GM18499 (cell line): ENCODE results near the gene RARS1.

ENCODE experiments used
- ATAC-seq: cut with Tn5 transposase; IDR thresholded peaks from one replicate; pipeline ENCODE4 v1.9.1; 2021; ENCODE audit warnings: moderate number of reproducible peaks; ENCODE audit not compliant: insufficient read depth, unreplicated experiment

The RARS1 gene

DNA sequence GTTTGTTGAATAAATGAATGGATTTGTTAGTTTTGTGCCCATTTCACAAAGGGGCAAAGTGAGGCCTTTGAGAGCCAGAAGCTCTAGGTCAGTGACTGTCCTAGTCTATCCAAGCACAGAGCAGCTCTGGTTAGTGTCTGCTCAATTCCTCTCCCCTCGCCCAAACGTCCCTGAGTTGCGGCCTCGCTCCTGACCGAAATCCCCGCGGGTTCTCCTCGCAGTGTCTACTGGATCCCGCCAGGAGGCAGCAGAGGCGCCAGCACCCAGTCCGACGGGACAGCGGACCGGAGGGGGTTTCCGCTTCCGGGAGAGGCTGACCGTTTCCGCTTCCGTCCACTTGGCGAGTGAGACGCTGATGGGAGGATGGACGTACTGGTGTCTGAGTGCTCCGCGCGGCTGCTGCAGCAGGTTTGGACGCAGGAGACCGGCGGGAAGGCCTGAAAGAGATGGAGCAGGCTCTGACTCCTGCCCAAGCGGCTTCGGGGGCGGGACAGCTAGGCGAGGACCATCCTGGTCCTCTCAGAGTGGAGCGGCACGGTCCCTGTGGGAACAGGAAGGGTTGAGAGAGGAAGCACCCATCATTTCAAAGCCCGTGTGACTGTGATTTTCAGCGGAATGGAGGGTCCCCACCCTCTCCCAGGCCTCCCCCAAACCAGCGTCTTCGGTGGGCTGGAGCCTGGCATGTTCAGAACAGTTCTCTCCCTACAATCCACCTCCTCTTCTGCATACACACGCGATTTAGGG is at the start of gene RARS1:
TSS of gene RARS1 (plus strand) at position 336 of the 744 bp plus-strand sequence. CDS start at position 364, 28 bp downstream.
- peak; percentile 38 for ATAC-seq

DNA sequence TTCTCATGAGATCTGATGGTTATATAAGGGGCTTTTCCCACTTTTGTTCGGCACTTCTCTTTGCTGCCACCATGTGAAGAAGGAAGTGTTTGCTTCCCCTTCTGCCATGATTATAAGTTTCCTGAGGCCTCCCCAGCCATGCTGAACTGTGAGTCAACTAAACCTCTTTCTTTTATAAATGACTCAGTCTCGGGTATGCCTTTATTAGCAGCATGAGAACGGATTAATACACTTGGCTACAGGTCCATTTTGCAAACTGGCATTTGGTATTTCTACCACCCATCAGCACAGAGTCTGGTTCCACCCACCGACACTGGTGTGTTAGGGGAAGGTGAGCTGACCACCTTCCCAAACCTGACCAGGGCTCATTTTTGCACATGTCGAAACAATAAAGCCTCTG is 47.9 kb upstream of the RARS1 start:
- no peak for ATAC-seq

DNA sequence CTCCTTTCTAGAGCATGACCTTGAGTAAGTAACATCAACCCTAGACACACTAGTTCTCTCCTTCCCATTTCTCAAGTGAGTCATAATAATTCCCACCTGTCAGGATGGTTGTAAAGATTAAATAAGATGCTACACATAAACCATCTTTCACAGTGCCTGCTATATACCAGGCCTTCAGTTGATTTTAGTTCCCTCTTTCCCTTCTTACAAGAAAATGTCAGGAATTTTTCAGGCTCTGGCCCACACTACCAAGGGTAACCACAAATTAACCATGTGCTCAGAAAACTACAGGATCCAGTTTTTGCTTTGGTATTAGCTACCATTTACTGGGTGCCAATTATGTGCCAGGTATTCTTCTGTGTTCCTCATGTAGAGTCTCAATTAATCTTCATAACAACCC is 42.7 kb upstream of the RARS1 start:
- ATAC-seq, result no peak

DNA sequence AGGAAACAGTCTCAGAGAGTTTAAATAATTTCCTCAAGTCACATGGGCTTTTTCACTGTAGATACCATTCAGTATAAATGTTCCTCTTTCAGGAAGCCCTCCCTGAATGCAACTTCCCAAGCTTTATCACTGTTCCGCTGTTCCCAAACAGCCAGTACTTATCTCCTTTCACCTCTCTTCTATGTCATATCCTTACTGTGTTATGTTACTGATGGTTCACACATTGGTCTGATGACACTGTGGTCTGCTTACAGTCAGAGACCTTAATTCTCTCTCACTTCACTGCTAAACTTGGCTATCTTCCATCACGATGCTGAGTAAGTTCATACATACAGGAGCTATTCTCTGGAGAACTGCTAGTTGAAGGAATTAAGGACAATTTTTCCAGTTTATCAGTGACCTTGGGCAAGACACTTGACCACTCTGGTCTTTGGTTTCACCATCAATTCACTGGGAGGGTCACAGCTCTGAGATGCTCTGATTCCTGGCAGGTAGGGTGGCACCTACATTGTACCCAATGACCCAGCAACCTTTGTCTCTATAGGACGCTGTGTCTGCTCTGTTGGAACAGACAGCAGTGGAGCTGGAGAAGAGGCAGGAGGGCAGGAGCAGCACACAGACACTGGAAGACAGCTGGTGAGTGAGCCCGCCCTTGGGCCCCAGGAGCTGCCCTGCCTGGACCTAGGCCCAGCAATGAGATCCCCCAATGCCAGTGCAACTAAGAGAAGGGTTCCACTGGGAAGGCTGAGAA is 42.1 kb upstream of the RARS1 start:
- no peak for ATAC-seq

DNA sequence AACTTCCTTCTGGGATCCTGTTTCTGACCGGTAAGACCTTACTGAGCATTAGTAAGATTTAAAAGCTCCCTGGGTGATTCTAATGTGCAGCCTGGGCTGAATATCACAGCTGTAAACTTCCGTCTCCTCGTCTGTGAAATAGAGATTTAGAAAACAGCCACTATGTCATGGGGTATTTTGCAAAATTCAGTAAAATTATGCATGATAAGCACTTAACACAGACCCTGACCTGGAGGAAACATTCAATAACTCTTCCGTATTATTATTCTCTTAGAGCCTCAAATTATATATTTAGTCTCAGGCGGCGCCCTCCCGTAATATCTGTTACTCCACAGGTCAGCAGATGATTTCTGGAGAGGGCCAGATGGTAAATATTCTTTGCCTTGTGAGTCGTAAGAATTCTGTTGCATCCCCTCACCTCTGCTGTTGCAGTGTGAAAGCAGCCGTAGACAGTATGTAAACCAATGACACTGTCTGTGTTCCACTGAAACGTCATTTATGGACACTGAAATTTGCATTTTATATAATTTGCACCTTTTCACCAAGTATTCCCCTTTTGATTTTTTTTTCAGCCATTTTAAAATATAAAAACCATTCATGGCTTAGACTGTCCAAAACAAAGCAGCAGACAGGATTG is 39.2 kb upstream of the RARS1 start:
- no peak for ATAC-seq

DNA sequence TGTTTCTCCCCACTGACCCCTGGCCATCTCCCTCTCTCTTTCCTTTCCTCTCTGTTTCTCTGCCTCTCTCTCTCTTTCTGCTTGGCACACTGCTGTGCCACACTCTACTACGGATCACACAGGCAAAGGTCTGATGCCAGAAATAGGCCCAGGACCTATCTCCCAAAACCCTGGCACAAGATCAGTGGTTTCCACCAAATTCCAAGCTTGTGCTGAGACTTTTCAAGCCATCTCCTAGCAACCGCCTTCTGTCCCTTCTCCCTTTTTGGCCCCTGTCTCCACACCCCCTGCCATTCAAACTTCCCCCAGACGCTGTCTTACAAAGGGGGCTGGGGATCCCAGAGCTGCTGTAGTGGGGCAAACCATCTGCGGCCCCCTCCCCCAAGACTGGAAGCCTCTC is 38.5 kb upstream of the RARS1 start:
- ATAC-seq, result no peak

DNA sequence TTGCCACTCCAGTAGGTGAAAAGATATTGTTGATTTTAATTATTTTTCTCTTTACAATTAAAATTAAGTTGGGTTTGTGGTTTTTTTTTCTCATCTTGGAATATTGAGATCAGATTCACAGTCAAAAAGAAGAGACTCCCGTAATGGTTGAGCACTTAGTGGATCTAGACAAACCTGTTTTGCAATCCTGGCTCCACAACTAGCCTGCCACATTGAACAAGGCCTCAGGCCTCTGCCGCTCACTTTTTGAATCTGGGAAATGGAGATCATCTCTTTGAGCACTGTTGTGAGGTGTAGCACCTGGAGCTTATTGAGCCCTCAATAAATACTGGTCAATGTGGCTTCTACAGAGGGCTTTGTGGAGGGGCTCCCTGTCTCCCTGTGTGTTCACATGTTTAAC is 37.1 kb upstream of the RARS1 start:
- no peak for ATAC-seq

DNA sequence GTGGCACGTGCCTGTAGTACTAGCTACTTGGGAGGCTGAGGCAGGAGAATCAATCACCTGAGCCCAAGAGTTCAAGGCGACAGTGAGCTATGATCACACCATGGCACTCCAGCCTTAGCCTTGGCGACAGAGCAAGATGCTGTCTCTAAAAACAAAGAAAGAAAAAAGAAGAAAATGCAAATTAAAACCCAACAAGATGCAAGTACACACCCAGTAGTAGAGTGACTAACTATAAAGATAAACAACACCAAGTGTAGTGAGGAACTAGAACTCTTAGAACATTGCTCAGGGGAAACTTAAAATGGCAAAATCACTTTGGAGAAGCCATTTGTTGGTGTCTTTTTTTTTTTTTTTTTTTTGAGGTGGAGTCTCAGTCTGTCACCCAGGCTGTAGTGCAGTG is 34.7 kb upstream of the RARS1 start:
- no peak for ATAC-seq

DNA sequence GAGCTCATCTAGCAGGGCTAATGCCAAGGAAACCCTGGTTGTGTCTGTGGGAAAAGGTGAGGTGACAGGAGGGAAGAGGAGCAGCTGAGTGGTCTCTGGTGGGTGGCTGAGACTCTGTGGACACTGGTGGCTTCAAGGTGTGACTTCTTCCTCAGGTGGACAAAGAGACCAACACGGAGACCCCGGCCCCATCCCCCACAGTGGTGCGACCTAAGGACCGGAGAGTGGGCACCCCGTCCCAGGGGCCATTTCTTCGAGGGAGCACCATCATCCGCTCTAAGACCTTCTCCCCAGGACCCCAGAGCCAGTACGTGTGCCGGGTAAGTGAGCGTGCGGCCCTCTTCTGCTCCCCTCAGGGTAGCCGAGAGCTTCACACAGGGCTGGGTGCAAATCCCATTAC is 31.1 kb upstream of the RARS1 start:
- no peak for ATAC-seq

DNA sequence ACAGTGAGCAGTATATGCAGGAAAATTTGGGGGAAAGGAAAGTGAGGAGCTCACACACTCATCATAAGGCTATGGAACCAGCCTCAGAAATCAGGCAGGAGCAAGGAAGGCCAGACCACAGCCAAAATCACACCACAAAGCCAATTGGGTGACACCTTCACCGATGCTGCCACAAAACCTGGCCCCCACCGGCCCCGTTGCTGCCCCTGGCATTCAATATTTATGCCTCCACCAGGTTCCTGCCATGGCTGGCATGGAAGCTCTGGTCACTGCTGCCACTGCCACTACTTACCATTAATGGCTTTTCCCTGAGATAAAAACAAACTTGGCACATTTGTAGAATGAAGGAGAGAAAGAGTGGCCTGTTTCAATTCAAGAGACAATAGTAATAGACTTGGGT is 28.7 kb upstream of the RARS1 start:
- no peak for ATAC-seq

DNA sequence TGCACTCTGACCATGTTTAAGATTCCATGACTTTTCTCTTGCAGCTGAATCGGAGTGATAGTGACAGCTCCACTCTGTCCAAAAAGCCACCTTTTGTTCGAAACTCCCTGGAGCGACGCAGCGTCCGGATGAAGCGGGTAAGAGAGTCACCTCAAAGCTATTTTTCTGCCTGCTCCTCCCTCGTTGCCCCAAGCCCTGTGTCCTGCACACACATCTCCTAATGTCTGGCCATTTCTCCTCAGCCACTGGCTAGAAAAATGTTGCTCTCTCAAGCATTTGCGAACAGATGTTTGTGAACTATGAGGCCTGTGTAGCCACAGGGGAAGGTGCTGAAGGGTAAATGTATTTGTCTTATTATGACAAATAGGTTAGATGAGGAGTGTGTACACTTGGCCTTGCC is 25.7 kb upstream of the RARS1 start:
- ATAC-seq, result no peak

DNA sequence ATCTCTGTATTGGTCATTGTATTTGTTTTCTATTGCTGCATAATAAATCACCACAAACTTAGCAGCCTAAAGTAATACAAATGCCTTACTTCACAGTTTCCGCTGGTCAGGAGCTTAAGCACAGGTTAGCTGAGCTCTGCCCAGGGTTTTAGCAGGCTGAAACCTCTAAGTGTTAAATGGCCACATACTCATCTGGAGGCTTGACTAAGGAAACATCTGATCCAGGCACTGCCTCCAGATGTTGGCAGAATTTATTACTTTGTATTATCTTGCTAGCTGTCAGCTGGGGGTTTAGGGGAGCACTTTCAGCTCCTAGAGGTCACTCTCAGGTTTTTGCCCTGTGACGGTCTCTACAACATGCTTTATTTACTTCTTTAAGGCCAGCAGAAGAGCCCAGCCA is 23.2 kb upstream of the RARS1 start:
- ATAC-seq, result no peak

DNA sequence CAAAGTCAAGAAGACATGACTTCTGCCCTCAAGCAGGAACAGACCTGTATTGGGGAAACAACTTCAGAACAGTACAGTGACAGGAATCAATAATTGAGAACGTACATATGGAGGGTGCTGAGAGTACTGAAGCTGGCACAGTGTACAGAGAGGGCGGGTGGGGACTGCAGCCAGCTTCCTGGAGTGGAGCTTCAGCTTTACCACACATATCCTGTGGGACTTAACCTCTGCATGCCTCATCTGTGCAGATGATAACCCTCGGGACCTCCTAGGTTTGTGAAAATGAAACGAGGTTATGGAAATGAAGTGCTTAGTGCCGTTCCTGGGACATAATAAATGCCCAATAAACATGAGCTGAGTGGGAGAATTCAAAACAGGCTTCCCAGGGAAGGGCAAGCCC is 22.1 kb upstream of the RARS1 start:
- no peak for ATAC-seq

DNA sequence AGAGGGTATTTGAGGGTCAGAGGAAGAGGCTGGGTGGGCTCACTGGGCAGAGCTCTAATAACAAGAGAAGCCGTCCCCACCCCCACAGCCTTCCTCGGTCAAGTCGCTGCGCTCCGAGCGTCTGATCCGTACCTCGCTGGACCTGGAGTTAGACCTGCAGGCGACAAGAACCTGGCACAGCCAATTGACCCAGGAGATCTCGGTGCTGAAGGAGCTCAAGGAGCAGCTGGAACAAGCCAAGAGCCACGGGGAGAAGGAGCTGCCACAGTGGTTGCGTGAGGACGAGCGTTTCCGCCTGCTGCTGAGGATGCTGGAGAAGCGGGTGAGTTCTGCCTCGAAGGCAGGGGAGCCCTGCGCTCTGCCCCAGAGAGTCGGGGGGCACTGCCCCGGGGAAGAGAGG is 21.6 kb upstream of the RARS1 start:
- no peak for ATAC-seq

DNA sequence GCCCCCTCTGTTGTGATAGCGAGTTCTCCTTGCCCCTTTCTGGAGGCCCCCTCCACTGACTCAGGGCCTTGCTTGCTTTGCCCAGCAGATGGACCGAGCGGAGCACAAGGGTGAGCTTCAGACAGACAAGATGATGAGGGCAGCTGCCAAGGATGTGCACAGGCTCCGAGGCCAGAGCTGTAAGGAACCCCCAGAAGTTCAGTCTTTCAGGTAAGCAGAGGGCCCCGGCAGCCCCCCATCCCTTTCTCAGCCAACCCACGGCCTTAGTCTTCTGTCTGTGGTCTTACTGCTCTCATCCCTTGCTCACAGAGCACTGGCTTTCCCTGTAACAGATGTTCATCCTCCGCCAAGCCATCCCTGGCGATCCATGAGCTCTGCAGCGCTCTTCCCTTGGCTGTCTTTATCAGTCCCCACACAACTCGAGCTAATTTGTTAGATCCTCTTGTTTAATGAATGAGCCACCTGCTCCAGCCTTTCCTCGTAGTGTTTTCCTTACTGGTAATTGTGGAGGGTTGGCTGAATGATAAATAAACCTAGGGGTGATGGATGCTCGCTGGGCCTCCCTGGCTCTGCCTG is 18.4 kb upstream of the RARS1 start:
- ATAC-seq, result no peak

DNA sequence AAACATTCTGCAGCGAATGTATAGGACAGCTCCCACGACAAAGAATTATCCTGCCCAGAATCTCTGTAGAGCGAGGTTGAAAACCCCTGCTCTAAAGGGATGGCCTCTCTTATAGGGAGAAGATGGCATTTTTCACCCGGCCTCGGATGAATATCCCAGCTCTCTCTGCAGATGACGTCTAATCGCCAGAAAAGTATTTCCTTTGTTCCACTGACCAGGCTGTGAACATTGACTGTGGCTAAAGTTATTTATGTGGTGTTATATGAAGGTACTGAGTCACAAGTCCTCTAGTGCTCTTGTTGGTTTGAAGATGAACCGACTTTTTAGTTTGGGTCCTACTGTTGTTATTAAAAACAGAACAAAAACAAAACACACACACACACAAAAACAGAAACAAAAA is 17.4 kb upstream of the RARS1 start:
- ATAC-seq, result no peak

DNA sequence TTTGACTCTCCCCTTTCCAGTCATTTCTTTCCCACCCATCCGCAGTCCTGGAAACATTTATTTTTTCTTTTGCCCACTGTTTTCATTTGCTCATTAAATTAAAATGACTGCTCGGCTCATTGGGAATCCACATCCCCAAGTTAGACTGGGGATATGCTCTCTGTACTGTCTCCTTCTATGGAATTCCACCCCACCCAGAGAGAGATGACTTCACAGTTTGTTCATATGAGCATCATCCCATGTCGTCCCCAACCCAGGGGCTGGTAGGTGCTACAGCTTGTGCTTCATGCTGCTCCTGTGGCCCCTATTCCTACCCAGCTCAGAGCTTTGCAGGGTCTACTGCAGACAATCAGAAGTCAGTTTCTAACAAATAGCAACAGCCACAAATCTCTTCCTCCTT is 16.5 kb upstream of the RARS1 start:
- ATAC-seq, result no peak

DNA sequence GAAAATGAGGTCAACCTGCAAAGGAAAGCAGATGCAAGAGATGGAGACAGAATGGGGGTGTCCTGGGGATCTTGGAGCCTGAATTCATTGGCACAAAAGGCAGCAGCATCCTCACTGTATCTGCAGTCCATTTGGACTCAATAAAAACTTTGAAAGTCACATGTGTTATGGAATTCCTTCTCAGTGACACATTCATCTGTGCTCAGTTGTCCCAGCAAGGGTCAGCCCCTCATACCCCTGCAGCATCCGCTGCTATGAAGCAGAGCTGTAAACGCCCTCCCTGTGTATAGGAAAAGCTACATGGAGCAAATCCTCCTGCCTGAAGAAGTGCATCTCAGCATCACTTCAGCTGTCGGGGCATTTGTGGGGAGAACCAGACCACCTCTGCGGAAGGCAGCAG is 14.5 kb upstream of the RARS1 start:
- no peak for ATAC-seq

DNA sequence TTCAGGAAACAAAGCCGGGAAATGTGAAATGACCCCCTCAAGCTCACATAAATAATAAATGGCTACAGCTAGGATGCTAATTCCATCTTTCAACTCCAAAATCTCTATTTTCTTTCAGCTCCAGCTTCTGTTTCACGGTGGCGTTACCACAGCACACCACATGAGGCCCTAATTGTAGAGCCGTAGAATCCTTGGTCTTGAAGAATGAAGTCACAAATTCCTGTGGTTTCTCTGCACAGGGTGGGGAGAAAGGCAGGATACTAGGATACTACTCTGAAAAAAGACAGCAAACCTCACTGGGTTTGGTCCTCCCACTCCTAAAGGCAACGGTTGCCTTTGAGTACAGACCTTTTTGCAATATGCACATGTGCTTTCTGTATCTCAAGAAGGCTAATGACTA is 13.9 kb upstream of the RARS1 start:
- no peak for ATAC-seq

DNA sequence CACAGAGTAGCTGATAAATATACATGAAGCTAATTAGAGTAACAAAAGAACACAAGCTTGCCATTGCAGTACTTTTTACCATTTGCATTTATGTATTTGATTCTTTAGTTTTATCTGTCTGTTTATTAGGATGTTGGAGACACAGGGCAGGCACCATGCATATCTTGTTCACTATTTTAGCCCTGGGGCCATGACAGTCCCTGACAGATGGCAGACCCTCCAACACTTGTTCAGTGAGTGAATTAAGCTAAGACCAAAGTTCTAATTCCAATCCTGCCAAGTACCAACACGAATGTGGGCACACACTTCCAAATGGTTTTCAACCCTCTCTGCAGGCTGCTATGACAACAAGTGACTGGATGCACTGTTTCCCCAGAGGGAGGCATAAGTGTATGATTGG is 12.0 kb upstream of the RARS1 start:
- no peak for ATAC-seq

DNA sequence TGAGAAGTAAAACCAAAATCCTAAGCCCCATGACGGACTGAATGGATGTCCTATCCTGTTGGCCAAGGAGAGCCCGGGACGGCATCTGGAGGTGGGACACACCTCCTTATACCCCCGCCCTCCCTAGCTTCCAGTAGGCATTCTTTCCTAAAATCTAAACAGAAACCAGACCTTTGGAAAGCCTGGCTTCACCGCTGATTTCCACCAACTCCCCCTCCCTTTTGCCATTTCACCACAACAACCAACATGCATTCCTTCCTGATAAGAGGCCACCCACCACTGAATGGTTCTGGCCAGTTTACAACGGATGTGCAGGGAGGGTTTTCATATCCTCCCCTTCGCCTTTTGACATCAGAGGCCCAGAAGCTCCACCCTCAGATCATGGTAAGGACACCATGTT is 9.2 kb upstream of the RARS1 start:
- ATAC-seq, result no peak
